OCI-LY7 (cell line): Measurements from ENCODE around the gene ORAI1.

Experiments
- CTCF ChIP-seq: fragments of 200-600 bp; sonication (generic); conservative IDR thresholded peaks from 2 replicates; pipeline ENCODE4 v1.5.1; 2014; ENCODE audit warnings: mild to moderate bottlenecking, antibody characterized with exemption, low read length, moderate library complexity, mixed read lengths
- EZH2phosphoT487 ChIP-seq: fragments of 200-600 bp; sonication (generic); IDR thresholded peaks from 2 replicates; pipeline ENCODE4 v1.6.1; 2018; ENCODE audit warnings: low read depth, borderline replicate concordance, mild to moderate bottlenecking, mixed run types, antibody characterized with exemption, low read length, moderate library complexity, mixed read lengths

- TF ChIP-seq CTCF: no peak
- TF ChIP-seq EZH2phosphoT487: no peak
Observed at GRCh38 chr12:121637231-121637914, 11.0 kb downstream of the ORAI1 start.
